IPS DF 4.7 (cell line): ENCODE data around the gene NAB2.
"Not testable (repeated sequence)": the region's sequence is repeated elsewhere in the genome, so short reads cannot be mapped to it uniquely, and the experiment has no call there.

Experiments
- DNase-seq: peaks from one replicate; pipeline ENCODE4 v3.0.0-alpha.2; 2013; ENCODE audit warnings: low spot score; ENCODE audit errors: extremely low read depth

The NAB2 gene

DNA sequence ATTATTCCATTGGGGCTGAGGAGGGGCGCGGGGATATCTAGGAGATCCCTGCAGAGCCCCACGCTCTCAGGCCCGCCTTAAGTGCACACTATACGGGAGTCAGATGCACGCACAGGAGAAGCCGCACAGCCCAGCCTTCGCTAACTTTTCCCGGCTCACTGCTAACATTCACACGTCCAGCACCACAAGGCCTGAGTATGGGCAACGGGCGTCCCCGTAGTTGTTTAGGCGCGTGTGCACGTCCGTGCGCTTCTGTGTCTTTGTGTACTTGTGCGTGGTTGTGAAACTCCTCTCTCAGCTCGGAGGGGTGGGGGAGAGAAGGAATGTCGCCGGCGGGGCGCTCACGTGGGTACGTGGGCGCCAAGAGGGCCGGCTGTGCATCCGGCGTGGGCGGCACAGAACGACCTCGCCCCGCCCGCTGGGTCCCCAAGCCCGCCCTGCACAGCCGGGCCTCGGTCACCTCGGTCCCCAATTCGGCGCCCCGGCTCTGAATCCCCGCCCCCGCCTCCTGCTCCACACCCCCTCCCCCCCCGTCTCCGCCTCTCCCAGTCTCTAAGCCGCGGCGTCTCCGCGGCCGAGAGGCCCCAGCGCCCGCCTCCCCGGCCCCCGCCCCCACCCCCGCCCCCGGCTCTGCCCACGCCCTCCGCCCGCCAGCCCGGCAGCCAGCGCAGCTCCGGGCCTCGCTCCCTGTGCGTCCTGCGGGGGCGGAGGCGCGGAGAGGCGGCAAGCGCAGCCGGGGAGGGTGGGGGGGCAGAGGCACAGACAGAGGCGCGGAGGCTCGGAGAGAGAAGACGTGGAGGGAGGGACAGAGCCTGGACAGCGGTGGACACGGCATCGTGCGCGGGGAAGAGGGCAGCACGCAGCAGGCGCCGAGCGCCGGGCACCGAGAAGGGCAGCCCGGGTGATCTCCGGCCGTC lies at the start of gene NAB2:
Gene NAB2 (plus strand): TSS at position 761 of the 917 bp plus-strand sequence. CDS start 158 bp downstream, outside the sequence.
- DNase-seq: no peak

DNA sequence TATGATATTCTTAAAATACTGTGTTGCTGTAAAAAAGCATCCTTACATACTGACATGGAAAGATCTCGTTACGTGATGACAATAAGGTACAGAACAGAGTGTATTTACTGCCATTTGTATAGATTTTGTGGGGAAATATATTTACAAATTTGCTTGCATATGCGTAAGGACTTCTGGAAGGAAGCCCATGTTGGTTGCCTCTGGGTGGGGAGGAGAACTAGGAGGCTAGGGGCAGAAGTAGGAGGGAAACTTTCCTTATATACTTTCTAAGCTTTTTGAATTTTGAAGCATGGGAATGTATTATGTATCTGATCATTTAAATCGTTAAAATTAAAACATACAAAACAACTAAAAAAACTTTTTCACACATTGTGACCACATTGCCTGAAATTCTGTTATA lies 48.7 kb upstream of the NAB2 start:
- DNase-seq: no peak

- no peak for DNase-seq
Observed at GRCh38 chr12:57040750-57041149, 48.2 kb upstream of the NAB2 start.

DNA sequence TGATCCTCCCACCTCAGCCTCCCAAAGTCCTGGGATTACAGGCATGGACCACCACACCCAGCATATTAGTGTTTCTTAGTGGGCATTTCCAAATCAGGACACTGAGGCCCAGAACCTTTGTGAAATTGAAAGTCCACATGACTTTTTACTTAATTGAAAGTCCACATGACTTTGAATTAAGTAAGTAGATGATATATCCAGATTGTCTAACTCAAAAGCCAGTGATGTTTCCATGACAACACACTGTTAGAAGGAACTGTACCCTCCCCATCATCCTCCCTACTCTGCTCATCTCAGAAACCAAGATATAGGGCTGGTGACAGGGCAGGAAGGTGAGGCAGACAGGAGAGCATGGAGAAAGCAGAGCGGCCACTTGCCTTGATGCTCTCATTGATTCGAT lies 46.2 kb upstream of the NAB2 start:
- DNase-seq: no peak

DNA sequence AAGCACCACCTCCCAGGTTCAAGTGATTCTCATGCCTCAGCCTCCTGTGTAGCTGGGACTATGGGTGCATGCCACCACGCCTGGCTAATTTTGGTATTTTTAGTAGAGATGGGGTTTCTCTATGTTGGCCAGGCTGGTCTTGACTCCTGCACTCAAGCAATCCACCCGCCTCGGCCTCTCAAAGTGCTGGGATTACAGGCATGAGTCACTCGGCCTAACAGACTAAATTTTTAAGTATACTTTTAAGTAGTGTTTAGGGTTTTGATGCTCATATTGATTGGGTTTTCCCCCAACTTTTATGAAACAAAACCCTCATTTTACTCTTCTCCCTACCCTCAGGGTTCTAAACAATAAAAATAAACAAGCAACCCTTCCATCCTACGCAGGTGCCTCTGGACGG lies 44.4 kb upstream of the NAB2 start:
- DNase-seq: no peak

DNA sequence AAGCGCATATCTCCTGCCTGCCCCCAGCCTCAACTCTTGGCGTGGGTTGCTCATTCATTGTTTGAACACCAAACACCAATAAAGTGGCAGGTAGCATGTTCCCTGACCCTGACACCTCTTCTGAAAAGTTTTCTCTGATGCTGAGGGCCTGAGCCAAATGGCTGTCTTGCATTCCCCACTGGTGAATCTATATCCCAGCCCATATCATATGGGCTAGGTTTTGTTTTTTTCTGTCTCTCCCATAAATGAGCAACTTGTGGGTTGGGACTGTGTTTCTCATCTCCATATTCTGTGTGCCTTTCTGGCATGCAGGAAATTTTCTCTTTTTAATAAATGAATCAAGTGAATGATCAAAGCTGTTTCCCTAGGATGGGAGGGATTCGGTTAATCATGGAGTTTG lies 44.0 kb upstream of the NAB2 start:
- no peak for DNase-seq

DNA sequence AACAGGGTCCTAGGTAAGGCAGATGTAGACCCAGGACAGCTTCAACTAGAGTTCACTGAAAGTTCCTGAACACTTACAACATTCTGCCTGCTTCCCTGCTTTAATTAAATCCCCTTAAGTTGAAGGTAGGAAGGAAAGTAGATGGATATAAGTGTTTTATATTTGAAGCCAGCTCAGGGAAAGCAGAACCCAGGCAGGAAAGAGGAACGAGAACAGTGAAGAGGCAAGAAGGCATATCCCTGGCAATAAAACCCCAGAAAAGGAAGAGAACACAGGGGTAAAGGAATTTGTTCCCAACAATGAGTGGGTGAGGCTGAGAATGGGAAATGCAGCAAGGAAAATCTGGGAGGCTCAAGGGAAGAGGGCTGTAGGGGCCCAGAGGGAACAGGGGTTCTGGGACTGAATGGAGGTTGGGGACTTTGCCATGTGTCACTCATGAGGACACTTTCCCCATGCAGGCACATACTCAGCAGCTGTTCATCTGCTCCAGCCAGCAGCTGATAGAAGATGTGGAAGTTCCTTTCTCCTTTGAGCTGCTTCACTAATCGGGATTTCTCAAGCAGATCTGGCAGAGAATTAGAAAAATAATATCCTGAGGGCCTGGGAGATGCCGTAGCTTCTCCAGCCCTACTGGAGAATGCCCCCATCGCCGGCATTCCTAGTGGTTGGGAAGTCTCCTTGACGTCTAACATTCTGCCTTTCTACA lies 42.7 kb upstream of the NAB2 start:
- DNase-seq: no peak

DNA sequence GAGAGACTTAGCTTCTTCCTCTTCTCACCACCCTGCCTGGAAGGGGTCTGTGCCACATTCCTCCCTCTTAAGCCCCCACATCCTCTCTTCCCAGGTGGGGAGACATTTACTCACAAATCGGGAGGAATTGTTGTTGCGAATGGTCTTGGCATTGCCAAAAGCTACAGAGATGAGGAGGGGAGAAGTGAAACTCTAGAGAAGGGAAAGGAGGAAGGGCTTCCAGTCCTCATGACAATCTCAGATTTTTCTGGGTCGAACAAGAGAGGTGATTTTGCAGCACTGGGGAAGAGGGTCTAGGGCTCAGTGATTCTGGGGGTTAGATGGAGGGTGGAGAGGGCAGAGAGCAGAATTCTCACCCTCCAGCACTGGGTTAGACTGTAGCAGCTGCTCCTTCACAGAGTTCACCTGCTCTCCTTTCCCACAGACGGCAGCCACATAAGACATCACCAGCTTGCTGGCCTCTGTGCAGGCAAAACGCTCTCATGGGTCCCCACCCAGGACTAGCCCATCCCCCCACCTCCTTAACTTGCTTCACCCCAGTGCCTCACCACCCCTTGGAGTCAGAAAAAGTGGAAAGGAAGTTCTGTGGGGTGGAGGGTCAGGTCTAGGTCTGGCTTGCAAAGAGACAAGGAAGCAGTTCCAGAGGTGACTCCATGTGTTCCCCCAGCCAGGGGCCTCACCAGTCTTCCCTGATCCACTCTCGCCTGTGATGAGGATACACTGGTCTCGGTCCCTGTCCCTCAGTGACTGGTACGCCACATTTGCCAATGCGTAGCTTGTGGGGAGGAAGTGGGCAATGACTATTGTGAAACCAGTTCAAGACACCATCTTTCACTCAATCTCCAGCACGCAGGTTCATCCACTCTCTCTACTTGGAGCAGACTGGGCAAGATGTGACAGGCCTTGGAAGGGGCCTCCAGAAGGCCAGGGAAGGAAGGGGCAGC lies 41.7 kb upstream of the NAB2 start:
- no peak for DNase-seq

DNA sequence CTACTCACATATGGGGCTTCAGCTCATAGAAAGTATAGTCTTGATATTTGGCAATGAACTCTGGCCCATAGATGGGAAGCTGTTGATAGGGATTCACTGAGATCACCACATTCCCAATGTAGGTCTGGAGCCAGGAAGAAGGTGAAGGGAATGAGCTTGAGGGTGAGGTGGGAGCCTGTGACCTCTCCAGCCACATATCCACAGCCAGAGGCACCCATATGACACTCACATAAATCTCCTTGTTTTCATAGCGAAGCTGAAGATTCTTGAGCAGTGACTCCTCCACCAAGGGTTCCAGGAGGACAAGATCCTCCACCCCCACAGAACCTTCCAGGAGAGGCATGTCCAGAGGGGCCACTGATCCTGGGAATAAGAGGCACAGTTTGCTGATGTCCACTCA lies 40.9 kb upstream of the NAB2 start:
- DNase-seq: no peak

GRCh38 chr12:57048423-57049118 lies 40.3 kb upstream of the NAB2 start:
- DNase-seq: no peak

DNA sequence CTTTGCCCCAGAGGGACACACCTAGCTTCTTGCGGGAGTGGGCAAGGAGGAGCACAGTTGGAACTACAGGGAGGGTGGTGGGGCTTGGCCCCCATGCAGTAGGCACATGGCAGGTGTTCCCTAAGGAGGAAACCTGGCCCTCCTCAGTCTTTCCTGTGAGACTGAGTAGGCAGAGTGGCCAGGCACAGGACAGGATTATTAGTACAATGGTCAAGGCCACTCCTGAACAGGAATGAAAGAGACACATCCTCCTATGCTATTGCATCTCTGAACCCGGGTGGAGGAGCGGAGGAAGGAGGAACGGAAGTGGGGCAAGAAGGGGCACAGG lies 39.8 kb upstream of the NAB2 start:
- no peak for DNase-seq

GRCh38 chr12:57049890-57050289 lies 39.0 kb upstream of the NAB2 start, which contains the start of gene MYO1A:
Gene MYO1A (minus strand): TSS chr12:57050129. CDS start chr12:57048323, 1,806 bp downstream.
- no peak for DNase-seq

- DNase-seq: no peak
Observed at GRCh38 chr12:57051011-57051410, 37.9 kb upstream of the NAB2 start.

- DNase-seq: not testable (repeated sequence)
Observed at GRCh38 chr12:57053146-57053545, 35.8 kb upstream of the NAB2 start.

- not testable (repeated sequence) for DNase-seq
Observed at GRCh38 chr12:57053901-57054300, 35.0 kb upstream of the NAB2 start.

DNA sequence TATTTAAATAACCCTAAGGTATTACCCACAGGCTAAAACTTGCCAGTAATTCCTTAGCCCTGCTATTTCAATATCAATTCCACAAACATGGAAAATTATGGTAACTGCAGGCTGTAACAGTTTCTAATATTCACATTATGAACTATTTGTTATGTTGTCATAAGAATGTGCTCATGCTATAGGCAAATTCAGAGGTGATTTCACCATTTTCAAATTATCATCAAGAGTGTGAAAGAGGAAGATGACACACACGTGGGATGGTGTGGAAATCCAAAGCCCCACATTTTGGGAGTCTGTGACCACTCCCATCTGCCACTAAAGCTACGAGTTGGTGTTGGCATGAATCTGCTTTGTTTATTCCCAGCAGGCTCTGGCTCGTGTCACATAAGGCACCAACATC lies 33.1 kb upstream of the NAB2 start:
- DNase-seq: no peak

- DNase-seq: no peak
Observed at GRCh38 chr12:57057067-57057751, 31.7 kb upstream of the NAB2 start.

DNA sequence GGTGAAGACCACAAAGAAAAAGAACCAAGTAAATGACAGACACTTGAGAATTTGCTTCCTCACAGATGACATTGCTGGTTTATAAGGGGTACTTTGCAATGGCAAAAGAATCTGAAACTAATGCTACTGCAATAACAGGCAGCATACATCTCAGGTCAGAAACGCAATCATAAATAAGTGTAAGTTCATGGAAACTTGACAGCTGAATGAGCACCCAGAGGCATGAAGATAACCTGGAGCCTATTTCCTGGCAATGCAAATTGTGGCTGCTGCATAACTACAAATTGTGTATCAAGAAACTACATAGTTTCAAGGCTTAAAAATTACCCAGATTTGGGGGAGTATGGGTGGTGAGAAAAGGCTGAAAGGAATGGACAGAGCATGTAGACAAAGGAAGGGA lies 30.5 kb upstream of the NAB2 start:
- DNase-seq: no peak

- no peak for DNase-seq
Observed at GRCh38 chr12:57063991-57064685, 24.8 kb upstream of the NAB2 start.

DNA sequence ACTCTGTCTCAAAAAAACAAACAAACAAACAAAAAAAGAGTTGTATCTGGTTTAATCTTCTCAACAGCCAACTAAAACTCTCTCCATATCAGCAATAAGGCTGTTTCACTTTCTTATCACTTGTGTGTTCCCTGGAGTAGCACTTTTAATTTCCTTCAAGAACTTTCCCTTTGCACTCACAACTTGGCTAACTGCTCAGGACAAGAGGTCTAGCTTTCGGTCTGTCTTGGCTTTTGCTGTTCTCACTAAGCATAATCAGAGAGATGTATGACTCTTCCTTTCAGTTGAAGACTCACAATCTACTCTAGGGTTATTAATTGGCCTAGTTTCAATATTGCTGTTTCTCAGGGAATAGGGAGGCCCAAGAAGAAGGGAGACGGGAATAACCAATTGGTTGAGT lies 22.7 kb upstream of the NAB2 start:
- DNase-seq: no peak
